ENCODE measurements around the gene GPR42.

DNA sequence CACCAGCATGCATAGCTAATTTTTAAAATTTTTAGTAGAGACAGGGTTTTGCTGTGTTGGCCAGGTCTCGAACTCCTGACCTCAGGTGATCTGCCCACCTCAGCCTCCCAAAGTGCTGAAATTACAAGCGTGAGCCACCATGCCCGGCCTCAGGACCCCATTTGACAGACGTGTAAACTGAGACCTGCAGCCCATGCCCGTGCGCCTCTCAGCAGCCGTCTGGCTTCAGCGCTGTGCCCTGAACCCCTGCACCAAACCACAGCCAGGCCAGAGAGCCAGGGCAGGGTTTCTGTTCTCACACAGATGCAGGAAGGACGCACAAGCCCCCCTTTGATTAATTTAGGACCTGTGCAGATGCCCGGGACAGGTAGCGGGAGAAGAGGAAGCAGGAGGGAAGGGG is 30.4 kb upstream of the GPR42 start:
- TF ChIP-seq, protein P1, sequence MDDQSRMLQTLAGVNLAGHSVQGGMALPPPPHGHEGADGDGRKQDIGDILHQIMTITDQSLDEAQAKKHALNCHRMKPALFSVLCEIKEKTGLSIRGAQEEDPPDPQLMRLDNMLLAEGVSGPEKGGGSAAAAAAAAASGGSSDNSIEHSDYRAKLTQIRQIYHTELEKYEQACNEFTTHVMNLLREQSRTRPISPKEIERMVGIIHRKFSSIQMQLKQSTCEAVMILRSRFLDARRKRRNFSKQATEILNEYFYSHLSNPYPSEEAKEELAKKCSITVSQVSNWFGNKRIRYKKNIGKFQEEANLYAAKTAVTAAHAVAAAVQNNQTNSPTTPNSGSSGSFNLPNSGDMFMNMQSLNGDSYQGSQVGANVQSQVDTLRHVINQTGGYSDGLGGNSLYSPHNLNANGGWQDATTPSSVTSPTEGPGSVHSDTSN (IDR thresholded peaks at IDR 0.05): no peak
- no peak for TF ChIP-seq TP53 (CRISPR knock-in tag; IDR thresholded peaks at IDR 0.05)
- no peak for TF ChIP-seq CTCF (IDR thresholded peaks at IDR 0.05)
- no peak for TF ChIP-seq BHLHE40 (IDR thresholded peaks at IDR 0.05; ENCODE audit: low read depth, low read length)
